ENCODE measurements around the gene NAPSA. TPM values are rescaled to one million over a fixed set of nuclear protein-coding genes. Genes with fewer than 3 reads are reported as not detected.
A peak's percentile ranks its signal among the peaks of the same experiment; 100 is the strongest.

The NAPSA gene
- total and polyA plus RNA-seq, 9 of the 15 experiments (the other 6 are each of a cell fraction or from before 2014, with no cell fraction given) = 0.25 to 1.9 (median 0.69) TPM

GRCh38 chr19:50398675-50399367 is 33.4 kb upstream of the NAPSA start:
- no TSS peak for BruUV-seq (replicated peaks)
- ChIA-PET CTCF (ENCODE audit: low intra/inter-chr PET ratio) (no interaction called here), POLR2A (interaction anchor here (0.6 to 1.0 kb wide), 5 partner anchors 15 to 235 kb away, joined by 3 to 4 read pairs (median 3); partner anchors contain the start of gene POLD1)
- Histone ChIP-seq H4K20me1 (replicated peaks; ENCODE audit: control insufficient read depth, insufficient read depth, low read length) (0 out of 2 replicates have a peak, but pooled peaks cover 4% of the 10 kb centered on the region), H3K27me3 (ENCODE audit: control insufficient read depth in 2 of 2, insufficient read depth in 2 of 2, low read length in 2 of 2) (no peaks in the 10 kb centered on the region), H3K4me2 (ENCODE audit: insufficient read depth, low read length) (no peak overlapping the region), H2AFZ (ENCODE audit: low read depth, low read length) (no peak overlapping the region), H3K79me2 (ENCODE audit: control insufficient read depth, insufficient read depth, low read length) (peaks cover 33% of the 10 kb centered on the region), H3K9me3 (replicated peaks; ENCODE audit: control insufficient read depth, insufficient read depth, low read depth, low read length) (no peaks in the 10 kb centered on the region), H3K27ac (ENCODE audit: extremely low read depth, low read depth, low read length) (no peak overlapping the region), H3K9me1 (ENCODE audit: control insufficient read depth, insufficient read depth, low read length) (no peaks in the 10 kb centered on the region), H3K36me3 (ENCODE audit: control insufficient read depth, insufficient read depth, low read length) (peaks cover 63% of the 10 kb centered on the region), H3K4me3 (no peak overlapping the region), H3K9ac (ENCODE audit: insufficient read depth in 1 of 2, low read depth in 2 of 2, low read length in 2 of 2) (0 out of 4 replicates have a peak overlapping the region, but pooled peaks of 1 of the 2 experiments have one; percentile 26), H3K4me1 (replicated peaks in 1 of 2; ENCODE audit: control insufficient read depth in 2 of 2, insufficient read depth in 2 of 2, low read length in 2 of 2) (peaks cover 0 to 17% of the 10 kb centered on the region in 2 experiments; a peak in 2 of 5 replicates)
- DNase-seq (ENCODE audit: extremely low read depth in 1 of 4, low spot score in 3 of 4) (no peak), ATAC-seq (no peak), FAIRE-seq (no peak)
- intact Hi-C loops (cut with micrococcal nuclease) = no loop called here
- in situ Hi-C loops (cut with MboI) = no loop called here
- WGBS (ENCODE audit: insufficient coverage, low coverage, missing lambda C conversion rate) = 87% methylated on average over 13 of the region's 13 CpGs
- TF ChIP-seq MCM3 (IDR thresholded peaks at IDR 0.05) = no peak
- TF ChIP-seq, protein P1, sequence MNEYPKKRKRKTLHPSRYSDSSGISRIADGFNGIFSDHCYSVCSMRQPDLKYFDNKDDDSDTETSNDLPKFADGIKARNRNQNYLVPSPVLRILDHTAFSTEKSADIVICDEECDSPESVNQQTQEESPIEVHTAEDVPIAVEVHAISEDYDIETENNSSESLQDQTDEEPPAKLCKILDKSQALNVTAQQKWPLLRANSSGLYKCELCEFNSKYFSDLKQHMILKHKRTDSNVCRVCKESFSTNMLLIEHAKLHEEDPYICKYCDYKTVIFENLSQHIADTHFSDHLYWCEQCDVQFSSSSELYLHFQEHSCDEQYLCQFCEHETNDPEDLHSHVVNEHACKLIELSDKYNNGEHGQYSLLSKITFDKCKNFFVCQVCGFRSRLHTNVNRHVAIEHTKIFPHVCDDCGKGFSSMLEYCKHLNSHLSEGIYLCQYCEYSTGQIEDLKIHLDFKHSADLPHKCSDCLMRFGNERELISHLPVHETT (CRISPR knock-in tag; conservative IDR thresholded peaks at IDR 0.05 in 1 of 2, IDR thresholded peaks at IDR 0.05 in 1 of 2) = no peak
- TF ChIP-seq KLF6 (CRISPR knock-in tag; IDR thresholded peaks at IDR 0.05; ENCODE audit: borderline replicate concordance) = no peak
- TF ChIP-seq ZNF282 (CRISPR knock-in tag; IDR thresholded peaks at IDR 0.05) = no peak
- no peak for TF ChIP-seq IFI16 (CRISPR knock-in tag; IDR thresholded peaks at IDR 0.05)
- TF ChIP-seq CREBBP (IDR thresholded peaks at IDR 0.05; ENCODE audit: low read depth, low read length) = no peak
- TF ChIP-seq KLF16 (IDR thresholded peaks at IDR 0.05) = no peak
- TF ChIP-seq ZNF512 (tag; IDR thresholded peaks at IDR 0.05) = no peak
- TF ChIP-seq GTF2E2 (tag; IDR thresholded peaks at IDR 0.05) = no peak

All from K562 (cell line).